Esophagus squamous epithelium (tissue), 4 donors: ENCODE data around the gene STAT5B.

ENCODE experiments used
- CTCF ChIP-seq, 6 experiments: fragments of 450-650 bp in 4 of 6; fragments of 200-600 bp in 2 of 6; sonication (generic) in 2 of 6; IDR thresholded peaks; one replicate each; pipeline ENCODE4 v1.5.1; 2016 to 2019; ENCODE audit warnings: antibody characterized with exemption in 6 of 6, mild to moderate bottlenecking in 4 of 6, moderate library complexity in 4 of 6
- POLR2A ChIP-seq, 4 donors: fragments of 450-650 bp; IDR thresholded peaks; one replicate each; pipeline ENCODE4 v1.6.1; 2017; ENCODE audit warnings: antibody characterized with exemption in 4 of 4, mild to moderate bottlenecking in 4 of 4, moderate library complexity in 3 of 4

GRCh38 chr17:42271779-42272035, 4.5 kb downstream of the STAT5B start:
- TF ChIP-seq CTCF (IDR thresholded peaks at IDR 0.05) (no peak), POLR2A (IDR thresholded peaks at IDR 0.05) (no peak)
